OCI-LY3 (cell line): ENCODE measurements around the gene DDN.

Experiments
- H2AFZ ChIP-seq: fragments of 200-600, 300-600 bp; shearing (Covaris generic); 2 replicates; pipeline ENCODE4 v1.6.0; 2014; ENCODE audit warnings: antibody characterized with exemption, low read depth, low read length
- H3K27ac ChIP-seq: fragments of 200-600, 300-600 bp; sonication (generic); 2 replicates; pipeline ENCODE4 v1.5.1; 2014; ENCODE audit warnings: mild to moderate bottlenecking, low read length, moderate library complexity, mixed read lengths
- H3K27me3 ChIP-seq: fragments of 200-600, 300-600 bp; sonication (generic); 2 replicates; pipeline ENCODE4 v1.6.1; 2014; ENCODE audit warnings: low read depth, low read length, mixed read lengths
- H3K36me3 ChIP-seq: fragments of 200-600, 300-600 bp; sonication (generic); replicated peaks from 2 replicates; pipeline ENCODE3; 2014; ENCODE audit warnings: low read depth, low read length, mixed read lengths
- H3K4me1 ChIP-seq: fragments of 300-600, 200-600 bp; sonication (generic); 2 replicates; pipeline ENCODE4 v1.6.1; 2014; ENCODE audit warnings: low read length, mixed read lengths
- H3K4me2 ChIP-seq: fragments of 200-600, 300-600 bp; sonication (generic); 2 replicates; pipeline ENCODE4 v1.6.1; 2014; ENCODE audit warnings: low read length, mixed read lengths
- H3K4me3 ChIP-seq: fragments of 300-600, 200-600 bp; sonication (generic); 2 replicates; pipeline ENCODE4 v1.5.1; 2014; ENCODE audit warnings: antibody characterized with exemption, mild to moderate bottlenecking, low read length, moderate library complexity
- H3K79me2 ChIP-seq: fragments of 300-600, 200-600 bp; shearing (Covaris generic); 2 replicates; pipeline ENCODE4 v1.6.1; 2014; ENCODE audit warnings: mild to moderate bottlenecking, low read length, mixed read lengths
- H3K9ac ChIP-seq: fragments of 300-600, 200-600 bp; shearing (Covaris generic); 2 replicates; pipeline ENCODE4 v1.6.0; 2014; ENCODE audit warnings: mild to moderate bottlenecking, low read length, moderate library complexity
- H3K9me3 ChIP-seq: fragments of 200-600, 300-600 bp; shearing (Covaris generic); 2 replicates; pipeline ENCODE4 v1.6.1; 2014; ENCODE audit warnings: low read length, mixed read lengths; ENCODE audit not compliant: insufficient read depth
- H4K20me1 ChIP-seq: fragments of 200-600, 300-600 bp; sonication (generic); 2 replicates; pipeline ENCODE4 v1.6.1; 2016; ENCODE audit warnings: low read length, mixed read lengths; ENCODE audit not compliant: insufficient read depth
- EZH2phosphoT487 ChIP-seq: fragments of 200-600 bp; shearing (Covaris generic); IDR thresholded peaks from 2 replicates; pipeline ENCODE4 v1.6.1; 2018; ENCODE audit warnings: antibody characterized with exemption, mixed run types, low read depth
- TF ChIP-seq, protein P1 (sequence below): fragments of 200-600, 300-600 bp; sonication (generic); IDR thresholded peaks from 2 replicates; pipeline ENCODE4 v1.5.1; 2014; ENCODE audit warnings: antibody characterized with exemption, low read length, low read depth

DDN gene

DNA sequence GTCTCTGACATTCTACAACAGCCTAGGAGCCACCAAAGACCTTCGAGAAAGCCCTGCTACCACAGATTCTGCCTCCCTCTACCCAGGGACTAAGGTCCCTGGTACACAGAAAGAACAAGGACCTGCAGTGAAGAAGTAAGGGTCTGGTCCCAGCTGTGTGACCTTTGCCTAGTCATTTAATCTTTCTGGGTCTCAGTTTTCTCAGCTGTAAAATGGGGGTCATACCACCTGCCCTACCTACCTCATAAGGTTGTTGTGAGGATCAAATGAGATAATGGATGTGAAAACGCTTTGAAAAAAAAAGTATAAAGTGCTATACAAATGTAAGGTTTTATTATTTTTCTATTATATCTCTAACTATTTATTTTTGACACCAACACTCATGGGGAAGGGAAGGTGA is 24.6 kb upstream of the DDN start:
- Histone ChIP-seq H3K9ac (no peak overlapping the region), H3K36me3 (peaks cover 42% of the 10 kb centered on the region), H3K4me2 (no peak overlapping the region), H3K27me3 (no peaks in the 10 kb centered on the region), H2AFZ (no peak overlapping the region), H3K4me1 (peaks cover 8% of the 10 kb centered on the region), H3K4me3 (no peak overlapping the region), H3K79me2 (no peaks in the 10 kb centered on the region), H3K9me3 (no peaks in the 10 kb centered on the region), H4K20me1 (no peaks in the 10 kb centered on the region), H3K27ac (no peak overlapping the region)
- TF ChIP-seq EZH2phosphoT487: no peak
- TF ChIP-seq, protein P1, sequence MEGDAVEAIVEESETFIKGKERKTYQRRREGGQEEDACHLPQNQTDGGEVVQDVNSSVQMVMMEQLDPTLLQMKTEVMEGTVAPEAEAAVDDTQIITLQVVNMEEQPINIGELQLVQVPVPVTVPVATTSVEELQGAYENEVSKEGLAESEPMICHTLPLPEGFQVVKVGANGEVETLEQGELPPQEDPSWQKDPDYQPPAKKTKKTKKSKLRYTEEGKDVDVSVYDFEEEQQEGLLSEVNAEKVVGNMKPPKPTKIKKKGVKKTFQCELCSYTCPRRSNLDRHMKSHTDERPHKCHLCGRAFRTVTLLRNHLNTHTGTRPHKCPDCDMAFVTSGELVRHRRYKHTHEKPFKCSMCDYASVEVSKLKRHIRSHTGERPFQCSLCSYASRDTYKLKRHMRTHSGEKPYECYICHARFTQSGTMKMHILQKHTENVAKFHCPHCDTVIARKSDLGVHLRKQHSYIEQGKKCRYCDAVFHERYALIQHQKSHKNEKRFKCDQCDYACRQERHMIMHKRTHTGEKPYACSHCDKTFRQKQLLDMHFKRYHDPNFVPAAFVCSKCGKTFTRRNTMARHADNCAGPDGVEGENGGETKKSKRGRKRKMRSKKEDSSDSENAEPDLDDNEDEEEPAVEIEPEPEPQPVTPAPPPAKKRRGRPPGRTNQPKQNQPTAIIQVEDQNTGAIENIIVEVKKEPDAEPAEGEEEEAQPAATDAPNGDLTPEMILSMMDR: no peak

DNA sequence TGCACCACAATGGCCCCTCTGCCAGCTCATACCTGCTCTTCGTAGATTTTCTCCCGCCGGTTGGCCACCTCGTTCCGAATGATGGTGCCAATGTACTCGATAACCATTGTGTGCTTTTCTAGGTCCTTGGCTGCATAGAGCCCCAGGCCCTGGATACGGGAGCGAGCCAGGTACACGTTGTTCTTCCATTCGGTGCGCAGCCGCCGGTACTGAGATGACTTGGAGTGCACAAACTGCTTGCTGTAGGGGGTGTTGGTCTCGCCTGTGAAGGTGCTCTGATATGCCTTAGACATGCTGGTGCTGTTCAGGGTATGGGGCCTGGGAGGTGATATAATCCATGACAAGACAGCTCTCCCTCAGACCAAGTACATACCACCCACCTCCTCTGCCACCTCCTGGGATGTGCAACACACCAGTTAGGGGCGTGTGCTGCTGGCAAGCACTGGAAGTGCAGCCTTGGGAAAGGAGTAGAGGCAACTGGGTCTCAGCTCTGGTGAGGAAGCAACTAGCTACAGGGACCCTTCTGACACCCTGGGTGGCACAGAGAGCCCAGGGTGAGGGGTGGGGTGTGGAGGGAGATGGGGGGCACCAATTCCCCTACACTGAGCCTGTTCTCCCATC is 23.5 kb upstream of the DDN start:
- TF ChIP-seq EZH2phosphoT487: no peak
- TF ChIP-seq, protein P1: no peak
- H3K27ac ChIP-seq: no peak overlapping the region

DNA sequence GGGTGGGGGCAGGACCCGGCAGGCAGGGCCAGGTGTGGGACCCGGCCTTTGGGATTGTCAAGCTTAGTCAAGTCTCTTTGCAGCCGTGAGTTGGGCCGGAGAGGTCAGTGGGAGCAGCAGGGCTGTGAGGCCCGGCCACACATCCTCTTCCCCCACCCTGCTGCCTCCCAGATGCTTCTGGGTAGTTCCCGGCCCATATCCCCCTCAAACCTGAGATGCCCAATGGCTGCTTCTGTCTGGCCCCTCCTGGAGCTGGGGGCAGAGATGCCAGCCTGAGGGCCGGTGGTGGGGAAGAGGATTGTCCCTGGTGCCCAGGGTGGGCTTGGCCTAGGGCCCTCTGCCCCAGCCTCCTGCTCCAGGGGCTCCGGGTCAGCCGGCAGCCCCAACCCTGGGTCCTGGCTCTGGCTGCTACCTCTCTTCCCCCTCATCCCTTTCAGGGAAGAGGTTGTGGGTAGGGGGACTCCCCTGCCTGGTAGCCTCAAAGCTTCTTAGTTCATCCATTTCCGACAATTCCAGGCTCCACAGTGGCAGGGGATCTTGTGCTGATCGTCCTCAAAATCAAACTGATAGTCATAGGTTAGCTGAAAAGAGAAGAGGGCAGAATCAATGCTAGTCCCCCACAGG is 22.2 kb upstream of the DDN start:
- H3K27ac ChIP-seq: no peak overlapping the region
- peaks cover 16% of the 10 kb centered on the region for H3K4me1 ChIP-seq
- no peak overlapping the region for H3K4me3 ChIP-seq
- no peaks in the 10 kb centered on the region for H3K9me3 ChIP-seq
- peaks cover 19% of the 10 kb centered on the region for H3K79me2 ChIP-seq
- no peaks in the 10 kb centered on the region for H3K27me3 ChIP-seq
- H3K36me3 ChIP-seq: peaks cover 30% of the 10 kb centered on the region
- H3K9ac ChIP-seq: no peak overlapping the region
- TF ChIP-seq, protein P1: no peak
- TF ChIP-seq EZH2phosphoT487: no peak
- H4K20me1 ChIP-seq: no peaks in the 10 kb centered on the region
- H2AFZ ChIP-seq: no peak overlapping the region
- no peak overlapping the region for H3K4me2 ChIP-seq

More for the DNA sequence above, 23.5 kb upstream of the DDN start:
- Histone ChIP-seq H3K36me3 (peaks cover 31% of the 10 kb centered on the region), H4K20me1 (no peaks in the 10 kb centered on the region), H3K79me2 (peaks cover 7% of the 10 kb centered on the region), H3K4me3 (no peak overlapping the region), H3K4me2 (no peak overlapping the region), H3K27me3 (no peaks in the 10 kb centered on the region), H2AFZ (no peak overlapping the region), H3K4me1 (peaks cover 11% of the 10 kb centered on the region), H3K9ac (no peak overlapping the region), H3K9me3 (no peaks in the 10 kb centered on the region)

DNA sequence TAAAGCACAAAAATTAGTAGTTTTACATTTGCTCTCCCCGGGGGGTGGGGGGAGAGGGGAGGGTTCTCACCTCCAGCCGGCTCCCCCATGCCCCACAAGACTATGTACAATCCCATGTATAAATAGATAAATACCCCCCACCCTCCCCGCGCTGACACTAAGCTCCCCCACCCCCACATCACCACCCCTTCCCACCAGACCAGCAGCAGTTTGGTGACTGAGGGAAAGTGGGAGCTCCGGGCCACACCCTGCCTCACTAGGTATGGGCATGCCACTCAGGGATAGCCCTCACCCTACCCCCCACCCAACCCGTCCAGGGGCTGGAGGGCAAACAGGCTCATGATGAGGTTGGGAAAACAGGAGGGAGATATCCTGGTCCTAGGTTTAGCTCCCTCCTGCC is 21.3 kb upstream of the DDN start:
- H3K27ac ChIP-seq: no peak overlapping the region
- no peaks in the 10 kb centered on the region for H3K9me3 ChIP-seq
- peaks cover 16% of the 10 kb centered on the region for H3K4me1 ChIP-seq
- no peak overlapping the region for H2AFZ ChIP-seq
- no peak overlapping the region for H3K4me3 ChIP-seq
- no peaks in the 10 kb centered on the region for H4K20me1 ChIP-seq
- peaks cover 20% of the 10 kb centered on the region for H3K36me3 ChIP-seq
- H3K27me3 ChIP-seq: no peaks in the 10 kb centered on the region
- TF ChIP-seq, protein P1: no peak
- TF ChIP-seq EZH2phosphoT487: no peak
- H3K79me2 ChIP-seq: peaks cover 19% of the 10 kb centered on the region
- H3K9ac ChIP-seq: no peak overlapping the region
- no peak overlapping the region for H3K4me2 ChIP-seq
